MCF 10A (cell line): ENCODE data around the gene EXOC3. TPM values are rescaled to one million over a fixed set of nuclear protein-coding genes. Genes with fewer than 3 reads are reported as not detected.

Experiments
- BruUV-seq: library from RNA; stranded (reverse); fragments of 400-500 nt; replicated peaks from 2 replicates; lab custom pipeline; 2021; lab: Mats Ljungman, UMichigan
- CTCF ChIA-PET: fragments of 300-600 bp; sonication (Branson Sonifier 250); formaldehyde crosslinking; extraction: SDS; loops from one replicate; lab custom pipeline; 2021; ENCODE audit warnings: antibody characterized with exemption, inconsistent platforms; lab: Yijun Ruan, JAX
- POLR2A ChIA-PET: fragments of 300-600, 350-650 bp; sonication (Branson Sonifier 250); formaldehyde crosslinking; extraction: SDS; loops from one replicate; lab custom pipeline; 2020; ENCODE audit warnings: antibody characterized with exemption, inconsistent platforms; lab: Yijun Ruan, JAX
- DNase-seq: peaks from one replicate; pipeline ENCODE4 v3.0.0-alpha.2; 2018; ENCODE audit not compliant: unreplicated experiment
- H3K27ac Mint-ChIP-seq: one replicate; pipeline ENCODE4 v1.8.0; 2022; ENCODE audit warnings: mild to moderate bottlenecking, low read depth, mixed read lengths; ENCODE audit not compliant: unreplicated experiment
- H3K27me3 Mint-ChIP-seq: one replicate; pipeline ENCODE4 v1.8.0; 2022; ENCODE audit warnings: mixed read lengths; ENCODE audit not compliant: insufficient read depth, unreplicated experiment
- H3K36me3 Mint-ChIP-seq: one replicate; pipeline ENCODE4 v1.8.0; 2022; ENCODE audit warnings: mild to moderate bottlenecking, moderate library complexity, mixed read lengths; ENCODE audit not compliant: insufficient read depth, unreplicated experiment
- H3K4me1 Mint-ChIP-seq: one replicate; pipeline ENCODE4 v1.8.0; 2022; ENCODE audit warnings: mixed read lengths; ENCODE audit not compliant: insufficient read depth, unreplicated experiment
- H3K4me3 Mint-ChIP-seq: one replicate; pipeline ENCODE4 v1.8.0; 2022; ENCODE audit warnings: mild to moderate bottlenecking, moderate library complexity, mixed read lengths; ENCODE audit not compliant: unreplicated experiment
- H3K9me3 Mint-ChIP-seq: one replicate; pipeline ENCODE4 v1.8.0; 2022; ENCODE audit warnings: mixed read lengths; ENCODE audit not compliant: unreplicated experiment
- intact Hi-C: fragments of 100-400 bp; cut with micrococcal nuclease; formaldehyde crosslinking; loops from 2 replicates; pipeline ENCODE4 v1.14.1; 2022
- total RNA-seq: library from RNA; stranded (reverse); gene quantifications from 2 replicates; pipeline ENCODE4 v1.2.3, GENCODE V29; 2022
- TF ChIP-seq, protein P1 (sequence below): fragments of 200-600 bp; IDR thresholded peaks from one replicate; pipeline ENCODE4 v1.8.0; 2022; ENCODE audit warnings: antibody characterized with exemption, mild to moderate bottlenecking; ENCODE audit not compliant: unreplicated experiment

Gene EXOC3
- total RNA-seq, 1 experiment from 2014 or later, result 44.1 TPM

DNA sequence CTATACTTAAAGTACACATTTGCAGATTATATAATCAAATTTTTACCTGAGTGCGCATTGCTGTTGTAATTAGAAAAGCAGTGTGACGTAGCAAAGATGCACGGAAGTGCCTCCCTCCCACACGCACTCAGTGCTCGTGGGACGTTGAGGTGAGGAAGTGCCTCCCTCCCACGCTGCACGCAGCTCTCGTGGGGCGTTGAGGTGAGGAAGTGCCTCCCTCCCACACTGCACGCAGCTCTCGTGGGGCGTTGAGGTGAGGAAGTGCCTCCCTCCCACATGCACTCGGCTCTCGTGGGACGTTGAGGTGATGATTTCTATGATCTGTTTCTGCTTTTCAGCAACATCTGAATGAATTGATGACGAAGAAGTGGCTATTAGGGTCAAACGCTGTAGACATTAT, 21.0 kb downstream of the EXOC3 start:
- intact Hi-C loops, result no loop called here

DNA sequence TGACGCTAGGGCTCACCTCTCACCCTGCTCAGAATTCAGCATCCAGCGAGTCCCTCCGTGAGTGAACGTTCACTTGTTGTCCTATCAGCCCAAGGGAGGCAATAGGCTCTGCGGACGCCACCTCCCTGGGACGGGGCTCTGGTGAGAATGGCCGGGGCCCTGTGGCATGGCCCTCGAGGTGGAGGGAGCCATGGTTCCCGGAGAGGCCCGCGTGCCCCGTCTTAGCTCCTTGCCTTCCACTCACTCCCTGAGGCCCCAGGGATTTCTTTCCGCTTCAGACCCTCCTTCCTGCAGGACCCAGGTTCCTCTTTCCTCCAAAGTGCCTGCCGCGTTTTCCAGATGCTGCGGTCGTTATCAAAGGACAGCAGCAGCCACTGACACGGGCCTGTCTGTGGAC, 21.5 kb downstream of the EXOC3 start:
- Mint-ChIP-seq H3K4me3 (no peak overlapping the region), H3K36me3 (peaks cover 53% of the 10 kb centered on the region), H3K9me3 (no peaks in the 10 kb centered on the region), H3K27me3 (no peaks in the 10 kb centered on the region), H3K4me1 (peaks cover 3% of the 10 kb centered on the region), H3K27ac (no peak overlapping the region)
- DNase-seq, result no peak
- POLR2A ChIA-PET, result no interaction called here
- no TSS peak for BruUV-seq
- intact Hi-C loops, result no loop called here
- TF ChIP-seq, protein P1, sequence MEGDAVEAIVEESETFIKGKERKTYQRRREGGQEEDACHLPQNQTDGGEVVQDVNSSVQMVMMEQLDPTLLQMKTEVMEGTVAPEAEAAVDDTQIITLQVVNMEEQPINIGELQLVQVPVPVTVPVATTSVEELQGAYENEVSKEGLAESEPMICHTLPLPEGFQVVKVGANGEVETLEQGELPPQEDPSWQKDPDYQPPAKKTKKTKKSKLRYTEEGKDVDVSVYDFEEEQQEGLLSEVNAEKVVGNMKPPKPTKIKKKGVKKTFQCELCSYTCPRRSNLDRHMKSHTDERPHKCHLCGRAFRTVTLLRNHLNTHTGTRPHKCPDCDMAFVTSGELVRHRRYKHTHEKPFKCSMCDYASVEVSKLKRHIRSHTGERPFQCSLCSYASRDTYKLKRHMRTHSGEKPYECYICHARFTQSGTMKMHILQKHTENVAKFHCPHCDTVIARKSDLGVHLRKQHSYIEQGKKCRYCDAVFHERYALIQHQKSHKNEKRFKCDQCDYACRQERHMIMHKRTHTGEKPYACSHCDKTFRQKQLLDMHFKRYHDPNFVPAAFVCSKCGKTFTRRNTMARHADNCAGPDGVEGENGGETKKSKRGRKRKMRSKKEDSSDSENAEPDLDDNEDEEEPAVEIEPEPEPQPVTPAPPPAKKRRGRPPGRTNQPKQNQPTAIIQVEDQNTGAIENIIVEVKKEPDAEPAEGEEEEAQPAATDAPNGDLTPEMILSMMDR, result no peak
- CTCF ChIA-PET, result interaction anchor here (0.6 kb wide), 1 partner anchor 148 kb away, joined by 3 read pairs; no protein-coding TSS in a partner anchor

More for the DNA sequence above, 21.0 kb downstream of the EXOC3 start:
- TF ChIP-seq, protein P1, result no peak
- no peaks in the 10 kb centered on the region for H3K9me3 Mint-ChIP-seq
- peaks cover 8% of the 10 kb centered on the region for H3K4me1 Mint-ChIP-seq
- peaks cover 50% of the 10 kb centered on the region for H3K36me3 Mint-ChIP-seq
- DNase-seq, result no peak
- POLR2A ChIA-PET, result no interaction called here
- no TSS peak for BruUV-seq
- H3K27me3 Mint-ChIP-seq, result no peaks in the 10 kb centered on the region
- H3K27ac Mint-ChIP-seq, result no peak overlapping the region
- H3K4me3 Mint-ChIP-seq, result no peak overlapping the region
- CTCF ChIA-PET, result interaction anchor here (0.6 kb wide), 1 partner anchor 147 kb away, joined by 3 read pairs; no protein-coding TSS in a partner anchor

DNA sequence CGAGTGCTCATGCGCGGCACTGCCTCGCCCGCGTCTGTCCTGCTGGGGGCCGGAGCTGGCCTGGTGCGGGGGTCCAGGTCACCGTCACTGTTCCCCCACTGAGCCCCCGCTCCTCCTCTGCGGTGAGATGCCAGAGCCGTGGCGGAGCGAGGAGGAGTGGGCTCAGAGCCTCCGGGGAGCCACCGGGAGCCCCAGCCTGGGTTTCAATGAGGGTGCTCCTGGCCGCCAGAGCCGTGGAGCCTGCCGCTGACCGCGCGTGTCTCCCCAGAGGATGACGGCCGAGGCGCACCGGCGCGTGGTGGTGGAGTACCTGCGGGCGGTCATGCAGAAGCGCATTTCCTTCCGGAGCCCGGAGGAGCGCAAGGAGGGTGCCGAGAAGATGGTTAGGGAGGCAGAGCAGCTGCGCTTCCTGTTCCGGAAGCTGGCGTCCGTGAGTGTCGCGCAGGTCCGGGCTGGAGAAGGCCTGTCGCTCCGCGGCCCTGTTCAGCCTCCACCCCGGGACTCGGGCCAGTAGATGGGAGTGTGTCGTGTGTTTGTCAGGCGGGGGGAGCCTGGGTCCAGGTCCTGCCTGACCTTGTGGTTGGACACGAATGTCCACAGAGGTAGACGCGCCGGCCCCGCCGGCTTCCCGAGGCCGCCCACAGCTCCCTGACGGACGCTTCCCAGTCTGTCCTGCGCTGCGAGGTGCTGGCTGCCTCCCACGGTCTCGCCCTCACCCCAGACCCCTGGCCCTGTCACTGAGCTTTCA, 22.0 kb downstream of the EXOC3 start:
- H3K36me3 Mint-ChIP-seq, result peaks cover 48% of the 10 kb centered on the region
- H3K27ac Mint-ChIP-seq, result no peak overlapping the region
- DNase-seq, result no peak
- H3K4me3 Mint-ChIP-seq, result no peak overlapping the region
- H3K27me3 Mint-ChIP-seq, result no peaks in the 10 kb centered on the region
- intact Hi-C loops, result no loop called here
- ChIA-PET POLR2A (no interaction called here), CTCF (interaction anchor here (0.9 kb wide), 1 partner anchor 428 kb away, joined by 4 read pairs; the partner anchor contains the start of genes BRD9 and TRIP13)
- BruUV-seq, result no TSS peak
- H3K9me3 Mint-ChIP-seq, result no peaks in the 10 kb centered on the region
- no peaks in the 10 kb centered on the region for H3K4me1 Mint-ChIP-seq
- TF ChIP-seq, protein P1, result no peak

DNA sequence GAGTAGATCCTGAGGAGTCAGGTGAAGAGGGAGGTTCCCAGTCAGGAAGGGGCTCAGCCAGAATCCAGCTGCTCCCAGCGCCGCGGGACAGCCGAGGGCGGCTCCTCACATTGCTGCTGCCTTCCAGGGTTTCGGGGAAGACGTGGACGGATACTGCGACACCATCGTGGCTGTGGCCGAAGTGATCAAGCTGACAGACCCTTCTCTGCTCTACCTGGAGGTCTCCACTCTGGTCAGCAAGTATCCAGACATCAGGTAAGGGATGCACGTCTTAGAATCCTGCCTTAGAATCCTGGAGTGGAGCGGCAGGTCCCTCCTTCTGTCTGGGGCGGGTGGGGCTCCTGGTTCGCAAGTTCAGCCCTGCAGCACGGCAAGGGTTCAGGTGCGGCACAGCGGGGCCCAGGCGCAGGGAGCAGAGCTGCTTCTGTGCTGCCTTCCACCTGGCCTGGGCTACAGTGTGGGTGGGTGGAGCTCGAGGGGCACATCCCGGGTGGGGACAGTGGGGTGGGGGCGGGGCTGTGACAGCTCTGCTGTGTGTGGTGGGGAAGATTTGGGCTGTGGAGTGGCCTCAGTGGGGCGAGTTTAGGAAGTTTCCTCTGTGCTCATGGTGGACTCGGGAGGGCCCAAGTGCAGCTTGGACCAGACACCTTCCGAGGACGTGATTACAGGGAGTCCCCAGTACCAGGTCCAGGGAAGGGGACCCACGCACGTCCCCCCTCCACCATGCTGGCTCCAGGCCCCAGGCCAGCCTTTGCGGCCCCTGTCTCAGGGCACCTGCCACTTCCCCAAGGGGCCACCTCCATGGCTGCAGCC, 22.8 kb downstream of the EXOC3 start:
- DNase-seq, result no peak
- intact Hi-C loops, result no loop called here
- H3K4me1 Mint-ChIP-seq, result no peaks in the 10 kb centered on the region
- CTCF ChIA-PET, result interaction anchor here (0.6 to 0.9 kb wide), 2 partner anchors 92 to 427 kb away, joined by 3 to 4 read pairs; partner anchors contain the start of genes BRD9 and TRIP13
- H3K27ac Mint-ChIP-seq, result no peak overlapping the region
- H3K4me3 Mint-ChIP-seq, result no peak overlapping the region
- H3K27me3 Mint-ChIP-seq, result no peaks in the 10 kb centered on the region
- H3K36me3 Mint-ChIP-seq, result peaks cover 45% of the 10 kb centered on the region
- no TSS peak for BruUV-seq
- TF ChIP-seq, protein P1, result no peak
- POLR2A ChIA-PET, result no interaction called here
- no peaks in the 10 kb centered on the region for H3K9me3 Mint-ChIP-seq
